WTC11 (cell line): ENCODE data around the gene RGS9. TPM values are rescaled to one million over a fixed set of nuclear protein-coding genes. Genes with fewer than 3 reads are reported as not detected.

Experiments used
- ATAC-seq: fragments of 200-7000 bp; cut with Tn5 transposase; 2 replicates; pipeline ENCODE4 v1.10.0; 2021; ENCODE audit warnings: mild to moderate bottlenecking, moderate library complexity
- CTCF ChIA-PET: fragments of 300-600 bp; sonication (Branson Sonifier 250); formaldehyde crosslinking; loops from one replicate; lab custom pipeline; 2021; ENCODE audit warnings: antibody characterized with exemption; lab: Charles Lee
- POLR2A ChIA-PET: fragments of 350-600 bp; sonication (Branson Sonifier 250); formaldehyde crosslinking; loops from one replicate; lab custom pipeline; 2021; ENCODE audit warnings: antibody characterized with exemption; lab: Charles Lee
- DNase-seq: peaks from one replicate; pipeline ENCODE4 v3.0.0; 2021; ENCODE audit warnings: low spot score
- H3K27ac Mint-ChIP-seq: 2 replicates; pipeline ENCODE4 v1.8.0; 2021; ENCODE audit warnings: mixed read lengths
- H3K27me3 Mint-ChIP-seq: 2 replicates; pipeline ENCODE4 v1.8.0; 2021; ENCODE audit warnings: low read depth, mild to moderate bottlenecking, moderate library complexity, mixed read lengths
- H3K36me3 Mint-ChIP-seq: 2 replicates; pipeline ENCODE4 v1.8.0; 2021; ENCODE audit warnings: mixed read lengths
- H3K4me1 Mint-ChIP-seq: 2 replicates; pipeline ENCODE4 v1.8.0; 2022; ENCODE audit warnings: mixed read lengths
- H3K4me3 Mint-ChIP-seq: 2 replicates; pipeline ENCODE4 v1.8.0; 2021; ENCODE audit warnings: mild to moderate bottlenecking, moderate library complexity, mixed read lengths
- H3K9me3 Mint-ChIP-seq: 2 replicates; pipeline ENCODE4 v1.8.0; 2021; ENCODE audit warnings: mixed read lengths
- ATF3 ChIP-seq: sonication (generic); formaldehyde crosslinking; conservative IDR thresholded peaks from 2 replicates; pipeline ENCODE4 v1.8.1; 2022; ENCODE audit warnings: mild to moderate bottlenecking, missing genetic modification reagents
- ESRRA ChIP-seq: sonication (generic); formaldehyde crosslinking; IDR thresholded peaks from 2 replicates; pipeline ENCODE4 v1.8.1; 2022; ENCODE audit warnings: mild to moderate bottlenecking, missing genetic modification reagents, borderline replicate concordance
- FOXP4 ChIP-seq: sonication (generic); formaldehyde crosslinking; IDR thresholded peaks from 2 replicates; pipeline ENCODE4 v1.8.0; 2022; ENCODE audit warnings: mild to moderate bottlenecking, missing genetic modification reagents
- IRF1 ChIP-seq: sonication (generic); formaldehyde crosslinking; IDR thresholded peaks from 2 replicates; pipeline ENCODE4 v1.8.0; 2023; ENCODE audit warnings: missing genetic modification reagents
- KAT7 ChIP-seq: sonication (generic); formaldehyde crosslinking; IDR thresholded peaks from 2 replicates; pipeline ENCODE4 v1.8.1; 2023; ENCODE audit warnings: missing genetic modification reagents, mild to moderate bottlenecking, borderline replicate concordance
- MXD4 ChIP-seq: fragments of 250-450 bp; sonication (Bioruptor Pico); IDR thresholded peaks from 2 replicates; pipeline ENCODE4 v1.8.0; 2021; ENCODE audit warnings: mild to moderate bottlenecking, moderate library complexity, borderline replicate concordance
- SMAD3 ChIP-seq: sonication (generic); formaldehyde crosslinking; IDR thresholded peaks from 2 replicates; pipeline ENCODE4 v1.8.0; 2022; ENCODE audit warnings: missing genetic modification reagents, mild to moderate bottlenecking, borderline replicate concordance
- SOX15 ChIP-seq: fragments of 250-450 bp; sonication (Bioruptor Pico); IDR thresholded peaks from 2 replicates; pipeline ENCODE4 v1.9.0; 2021; ENCODE audit warnings: mild to moderate bottlenecking
- ZBTB21 ChIP-seq: sonication (generic); formaldehyde crosslinking; IDR thresholded peaks from 2 replicates; pipeline ENCODE4 v1.8.1; 2023; ENCODE audit warnings: mild to moderate bottlenecking, missing genetic modification reagents, borderline replicate concordance
- ZNF281 ChIP-seq: sonication (generic); formaldehyde crosslinking; IDR thresholded peaks from 2 replicates; pipeline ENCODE4 v1.8.0; 2023; ENCODE audit warnings: mild to moderate bottlenecking, missing genetic modification reagents
- ZNF317 ChIP-seq: sonication (generic); formaldehyde crosslinking; IDR thresholded peaks from 2 replicates; pipeline ENCODE4 v1.8.1; 2023; ENCODE audit warnings: low read depth, mild to moderate bottlenecking, moderate library complexity, missing genetic modification reagents, borderline replicate concordance
- total RNA-seq: library from RNA; stranded (reverse); gene quantifications from 3 replicates; pipeline ENCODE4 v1.2.3, GENCODE V29; 2021
- TF ChIP-seq, protein P1 (sequence below): sonication (generic); formaldehyde crosslinking; IDR thresholded peaks from 2 replicates; pipeline ENCODE4 v1.8.1; 2023; ENCODE audit warnings: mild to moderate bottlenecking, missing genetic modification reagents, borderline replicate concordance
- TF ChIP-seq, protein P2 (sequence below): sonication (generic); formaldehyde crosslinking; IDR thresholded peaks from 2 replicates; pipeline ENCODE4 v1.8.1; 2023; ENCODE audit warnings: mild to moderate bottlenecking, missing genetic modification reagents, moderate library complexity
- TF ChIP-seq, protein P3 (sequence below): sonication (generic); formaldehyde crosslinking; IDR thresholded peaks from 2 replicates; pipeline ENCODE4 v1.8.0; 2022; ENCODE audit warnings: mild to moderate bottlenecking, missing genetic modification reagents
- TF ChIP-seq, protein P4 (sequence below): sonication (generic); formaldehyde crosslinking; IDR thresholded peaks from 2 replicates; pipeline ENCODE4 v1.8.1; 2023; ENCODE audit warnings: mild to moderate bottlenecking, missing genetic modification reagents, moderate library complexity
- TF ChIP-seq, protein P5 (sequence below): sonication (generic); formaldehyde crosslinking; IDR thresholded peaks from 2 replicates; pipeline ENCODE4 v1.8.0; 2022; ENCODE audit warnings: mild to moderate bottlenecking, missing genetic modification reagents
- TF ChIP-seq, protein P6 (sequence below): fragments of 250-450 bp; sonication (Bioruptor Pico); conservative IDR thresholded peaks from 2 replicates; pipeline ENCODE4 v1.9.0; 2021; ENCODE audit warnings: mild to moderate bottlenecking

The RGS9 gene
- total RNA-seq, 1 experiment from 2014 or later: 11.3 TPM

GRCh38 chr17:65225061-65225460 lies 87.9 kb downstream of the RGS9 start (continued):
- no peak for TF ChIP-seq ZBTB21
- TF ChIP-seq, protein P1, sequence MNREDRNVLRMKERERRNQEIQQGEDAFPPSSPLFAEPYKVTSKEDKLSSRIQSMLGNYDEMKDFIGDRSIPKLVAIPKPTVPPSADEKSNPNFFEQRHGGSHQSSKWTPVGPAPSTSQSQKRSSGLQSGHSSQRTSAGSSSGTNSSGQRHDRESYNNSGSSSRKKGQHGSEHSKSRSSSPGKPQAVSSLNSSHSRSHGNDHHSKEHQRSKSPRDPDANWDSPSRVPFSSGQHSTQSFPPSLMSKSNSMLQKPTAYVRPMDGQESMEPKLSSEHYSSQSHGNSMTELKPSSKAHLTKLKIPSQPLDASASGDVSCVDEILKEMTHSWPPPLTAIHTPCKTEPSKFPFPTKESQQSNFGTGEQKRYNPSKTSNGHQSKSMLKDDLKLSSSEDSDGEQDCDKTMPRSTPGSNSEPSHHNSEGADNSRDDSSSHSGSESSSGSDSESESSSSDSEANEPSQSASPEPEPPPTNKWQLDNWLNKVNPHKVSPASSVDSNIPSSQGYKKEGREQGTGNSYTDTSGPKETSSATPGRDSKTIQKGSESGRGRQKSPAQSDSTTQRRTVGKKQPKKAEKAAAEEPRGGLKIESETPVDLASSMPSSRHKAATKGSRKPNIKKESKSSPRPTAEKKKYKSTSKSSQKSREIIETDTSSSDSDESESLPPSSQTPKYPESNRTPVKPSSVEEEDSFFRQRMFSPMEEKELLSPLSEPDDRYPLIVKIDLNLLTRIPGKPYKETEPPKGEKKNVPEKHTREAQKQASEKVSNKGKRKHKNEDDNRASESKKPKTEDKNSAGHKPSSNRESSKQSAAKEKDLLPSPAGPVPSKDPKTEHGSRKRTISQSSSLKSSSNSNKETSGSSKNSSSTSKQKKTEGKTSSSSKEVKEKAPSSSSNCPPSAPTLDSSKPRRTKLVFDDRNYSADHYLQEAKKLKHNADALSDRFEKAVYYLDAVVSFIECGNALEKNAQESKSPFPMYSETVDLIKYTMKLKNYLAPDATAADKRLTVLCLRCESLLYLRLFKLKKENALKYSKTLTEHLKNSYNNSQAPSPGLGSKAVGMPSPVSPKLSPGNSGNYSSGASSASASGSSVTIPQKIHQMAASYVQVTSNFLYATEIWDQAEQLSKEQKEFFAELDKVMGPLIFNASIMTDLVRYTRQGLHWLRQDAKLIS (CRISPR knock-in tag): no peak
- no peak for TF ChIP-seq ESRRA
- no peak for TF ChIP-seq ZNF281
- TF ChIP-seq, protein P2, sequence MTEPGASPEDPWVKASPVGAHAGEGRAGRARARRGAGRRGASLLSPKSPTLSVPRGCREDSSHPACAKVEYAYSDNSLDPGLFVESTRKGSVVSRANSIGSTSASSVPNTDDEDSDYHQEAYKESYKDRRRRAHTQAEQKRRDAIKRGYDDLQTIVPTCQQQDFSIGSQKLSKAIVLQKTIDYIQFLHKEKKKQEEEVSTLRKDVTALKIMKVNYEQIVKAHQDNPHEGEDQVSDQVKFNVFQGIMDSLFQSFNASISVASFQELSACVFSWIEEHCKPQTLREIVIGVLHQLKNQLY (CRISPR knock-in tag): no peak
- TF ChIP-seq, protein P3, sequence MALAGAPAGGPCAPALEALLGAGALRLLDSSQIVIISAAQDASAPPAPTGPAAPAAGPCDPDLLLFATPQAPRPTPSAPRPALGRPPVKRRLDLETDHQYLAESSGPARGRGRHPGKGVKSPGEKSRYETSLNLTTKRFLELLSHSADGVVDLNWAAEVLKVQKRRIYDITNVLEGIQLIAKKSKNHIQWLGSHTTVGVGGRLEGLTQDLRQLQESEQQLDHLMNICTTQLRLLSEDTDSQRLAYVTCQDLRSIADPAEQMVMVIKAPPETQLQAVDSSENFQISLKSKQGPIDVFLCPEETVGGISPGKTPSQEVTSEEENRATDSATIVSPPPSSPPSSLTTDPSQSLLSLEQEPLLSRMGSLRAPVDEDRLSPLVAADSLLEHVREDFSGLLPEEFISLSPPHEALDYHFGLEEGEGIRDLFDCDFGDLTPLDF (CRISPR knock-in tag): no peak
- TF ChIP-seq SOX15 (CRISPR knock-in tag): no peak
- TF ChIP-seq, protein P4, sequence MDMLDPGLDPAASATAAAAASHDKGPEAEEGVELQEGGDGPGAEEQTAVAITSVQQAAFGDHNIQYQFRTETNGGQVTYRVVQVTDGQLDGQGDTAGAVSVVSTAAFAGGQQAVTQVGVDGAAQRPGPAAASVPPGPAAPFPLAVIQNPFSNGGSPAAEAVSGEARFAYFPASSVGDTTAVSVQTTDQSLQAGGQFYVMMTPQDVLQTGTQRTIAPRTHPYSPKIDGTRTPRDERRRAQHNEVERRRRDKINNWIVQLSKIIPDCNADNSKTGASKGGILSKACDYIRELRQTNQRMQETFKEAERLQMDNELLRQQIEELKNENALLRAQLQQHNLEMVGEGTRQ: no peak
- no peak for TF ChIP-seq KAT7 (CRISPR knock-in tag)
- no peak for TF ChIP-seq MXD4 (CRISPR knock-in tag)
- TF ChIP-seq, protein P5, sequence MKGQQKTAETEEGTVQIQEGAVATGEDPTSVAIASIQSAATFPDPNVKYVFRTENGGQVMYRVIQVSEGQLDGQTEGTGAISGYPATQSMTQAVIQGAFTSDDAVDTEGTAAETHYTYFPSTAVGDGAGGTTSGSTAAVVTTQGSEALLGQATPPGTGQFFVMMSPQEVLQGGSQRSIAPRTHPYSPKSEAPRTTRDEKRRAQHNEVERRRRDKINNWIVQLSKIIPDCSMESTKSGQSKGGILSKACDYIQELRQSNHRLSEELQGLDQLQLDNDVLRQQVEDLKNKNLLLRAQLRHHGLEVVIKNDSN (CRISPR knock-in tag): no peak
- no peak for TF ChIP-seq FOXP4 (CRISPR knock-in tag)
- TF ChIP-seq ATF3: no peak

GRCh38 chr17:65226227-65226626 lies 89.1 kb downstream of the RGS9 start:
- DNase-seq (no peak), ATAC-seq (no peak)
- ChIA-PET POLR2A (no interaction called here), CTCF (no interaction called here)
- H3K27ac Mint-ChIP-seq: no peak overlapping the region
- H3K4me3 Mint-ChIP-seq: no peak overlapping the region
- peaks cover 9% of the 10 kb centered on the region for H3K9me3 Mint-ChIP-seq
- H3K4me1 Mint-ChIP-seq: peaks cover 11% of the 10 kb centered on the region
- H3K36me3 Mint-ChIP-seq: no peaks in the 10 kb centered on the region
- H3K27me3 Mint-ChIP-seq: no peaks in the 10 kb centered on the region
- TF ChIP-seq, protein P6, sequence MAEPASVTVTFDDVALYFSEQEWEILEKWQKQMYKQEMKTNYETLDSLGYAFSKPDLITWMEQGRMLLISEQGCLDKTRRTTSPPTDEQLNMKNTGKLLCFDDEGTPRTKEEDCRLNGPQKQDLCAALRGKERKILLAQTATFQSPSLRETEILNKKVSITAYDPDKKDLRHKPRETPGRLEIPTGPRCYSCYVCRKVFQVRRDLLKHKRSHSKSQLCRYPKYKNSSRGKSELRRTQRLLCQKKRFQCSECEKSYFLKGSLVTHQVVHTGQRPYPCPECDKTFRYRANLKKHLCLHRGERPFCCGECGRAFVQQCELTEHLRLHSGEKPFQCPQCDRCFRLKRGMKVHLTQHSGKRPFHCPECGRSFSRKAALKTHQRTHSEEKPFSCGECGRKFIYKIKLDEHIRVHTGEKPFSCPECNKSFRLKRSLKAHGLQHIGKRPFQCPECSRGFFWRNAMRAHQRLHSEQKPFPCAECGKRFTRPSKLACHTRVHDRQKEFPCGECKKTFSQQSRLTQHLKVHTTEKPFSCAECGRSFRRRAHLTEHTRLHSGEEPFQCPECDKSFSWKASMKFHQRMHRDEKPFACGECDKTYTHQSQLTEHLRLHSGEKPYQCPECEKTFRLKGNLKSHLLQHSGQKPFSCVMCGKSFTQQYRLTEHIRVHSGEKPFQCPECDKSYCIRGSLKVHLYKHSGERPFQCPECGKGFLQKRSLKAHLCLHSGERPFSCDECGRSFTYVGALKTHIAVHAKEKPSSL (CRISPR knock-in tag): no peak
- no peak for TF ChIP-seq IRF1 (CRISPR knock-in tag)
- TF ChIP-seq ZNF317 (CRISPR knock-in tag): no peak
- TF ChIP-seq ESRRA: no peak
- TF ChIP-seq ATF3: no peak
- TF ChIP-seq SMAD3 (CRISPR knock-in tag): no peak
